ENCODE measurements around the gene WDR12. TPM values are rescaled to one million over a fixed set of nuclear protein-coding genes. Genes with fewer than 3 reads are reported as not detected.
A peak's percentile ranks its signal among the peaks of the same experiment; 100 is the strongest.
"Not testable (repeated sequence)": the region's sequence is repeated elsewhere in the genome, so short reads cannot be mapped to it uniquely, and the experiment has no call there.

The WDR12 gene
- total and polyA plus RNA-seq, 2 of the 13 experiments (the other 11 are each of a cell fraction or from before 2014, with no cell fraction given), result 94.4 to 216 TPM

DNA sequence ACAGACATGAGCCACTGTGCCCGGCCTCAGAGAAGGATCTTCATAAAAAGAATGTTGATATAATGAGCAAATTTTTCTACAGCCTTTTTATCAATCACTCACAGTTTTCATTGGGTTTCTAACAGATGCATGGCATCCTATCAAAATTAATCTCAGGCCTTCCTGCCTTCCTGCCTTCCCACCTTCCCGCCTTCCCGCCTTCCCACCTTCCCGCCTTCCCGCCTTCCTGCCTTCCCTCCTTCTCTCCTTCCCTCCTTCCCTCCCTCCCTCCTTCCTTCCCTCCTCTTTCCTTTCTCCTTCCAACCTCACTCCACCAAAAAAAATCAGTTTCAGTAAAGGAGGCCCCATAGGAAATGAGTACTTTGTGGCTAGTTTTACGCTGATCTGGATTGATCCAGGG, 49.1 kb upstream of the WDR12 start:
- in situ Hi-C loops (cut with HindIII; ENCODE audit: extremely low pct_ligation_motif_present, low pct_unique_long_range_greater_than_20kb) (no loop called here), intact Hi-C loops (cut with micrococcal nuclease; ENCODE audit: unreplicated experiment) (no loop called here)
- Histone ChIP-seq H4K20me1 (ENCODE audit: insufficient read depth, low read length) (no peaks in the 10 kb centered on the region), H3K9me3 (ENCODE audit: low read length) (no peaks in the 10 kb centered on the region), H3K4me2 (ENCODE audit: low read depth, low read length) (no peak overlapping the region), H3K79me2 (ENCODE audit: insufficient read depth, low read length) (no peaks in the 10 kb centered on the region), H3K9ac (ENCODE audit: insufficient read depth, low read depth, low read length) (no peak overlapping the region), H3K27me3 (ENCODE audit: control insufficient read depth in 1 of 2, insufficient read depth in 2 of 2, low read length in 2 of 2) (no peaks in the 10 kb centered on the region; a peak in 1 of 5 replicates), H3K27ac (ENCODE audit: extremely low read length, insufficient read depth, low read length) (no peak overlapping the region), H3K4me3 (replicated peaks in 1 of 3; ENCODE audit: insufficient read depth in 1 of 3, low read depth in 2 of 3, low read length in 3 of 3) (no peak overlapping the region), H2AFZ (ENCODE audit: low read length) (no peak overlapping the region), H3K4me1 (ENCODE audit: insufficient read depth, low read length) (no peaks in the 10 kb centered on the region), H3K36me3 (replicated peaks in 1 of 2; ENCODE audit: control insufficient read depth in 1 of 2, insufficient read depth in 2 of 2, low read length in 2 of 2) (no peaks in the 10 kb centered on the region)
- FAIRE-seq (no peak), ATAC-seq (no peak), DNase-seq (ENCODE audit: low spot score) (no peak)
- POLR2A ChIA-PET, result no interaction called here
- BruUV-seq (replicated peaks), result no TSS peak
- TF ChIP-seq SATB2 (CRISPR knock-in tag; IDR thresholded peaks at IDR 0.05), result no peak
- TF ChIP-seq PCBP1 (IDR thresholded peaks at IDR 0.05; ENCODE audit: borderline replicate concordance, low read depth, low read length), result 0 out of 2 replicates have a peak, but pooled peaks have one; percentile 35
- peak; percentile 27 for TF ChIP-seq HNRNPK (IDR thresholded peaks at IDR 0.05; ENCODE audit: low read depth, low read length, poor library complexity, severe bottlenecking)
- no peak for TF ChIP-seq ZNF709 (CRISPR knock-in tag; IDR thresholded peaks at IDR 0.05)
- 93% methylated on average over 6 of the region's 6 CpGs for WGBS (ENCODE audit: low lambda C conversion rate)
- CTCF ChIA-PET (ENCODE audit: low intra/inter-chr PET ratio, low total read pairs), result no interaction called here

DNA sequence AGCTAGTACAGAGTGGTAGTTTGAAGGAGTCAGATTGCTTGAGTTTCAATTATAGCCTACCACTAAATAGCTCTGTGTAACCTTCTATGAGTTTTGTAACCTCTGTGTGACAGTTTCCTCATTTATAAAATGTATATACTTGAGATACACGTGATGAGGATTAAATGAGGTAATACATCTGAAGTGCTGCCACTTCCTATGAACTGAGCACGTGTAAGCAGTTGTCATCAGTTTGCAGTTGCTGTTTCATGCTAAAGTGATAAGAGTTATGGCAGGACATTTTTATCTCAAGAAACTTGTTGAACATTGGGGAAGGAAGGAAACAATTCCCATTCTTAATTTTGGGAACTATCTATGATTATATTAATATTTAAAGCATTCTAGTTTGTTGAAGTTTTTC, 39.1 kb upstream of the WDR12 start:
- Histone ChIP-seq H3K4me3 (replicated peaks in 1 of 3; ENCODE audit: insufficient read depth in 1 of 3, low read depth in 2 of 3, low read length in 3 of 3) (no peak overlapping the region), H3K27me3 (ENCODE audit: control insufficient read depth in 1 of 2, insufficient read depth in 2 of 2, low read length in 2 of 2) (no peaks in the 10 kb centered on the region), H3K9ac (ENCODE audit: insufficient read depth, low read depth, low read length) (no peak overlapping the region), H4K20me1 (ENCODE audit: insufficient read depth, low read length) (no peaks in the 10 kb centered on the region), H3K4me1 (ENCODE audit: insufficient read depth, low read length) (no peaks in the 10 kb centered on the region), H3K9me3 (ENCODE audit: low read length) (peaks cover 11% of the 10 kb centered on the region), H2AFZ (ENCODE audit: low read length) (no peak overlapping the region), H3K36me3 (replicated peaks in 1 of 2; ENCODE audit: control insufficient read depth in 1 of 2, insufficient read depth in 2 of 2, low read length in 2 of 2) (no peaks in the 10 kb centered on the region), H3K27ac (ENCODE audit: extremely low read length, insufficient read depth, low read length) (no peak overlapping the region), H3K79me2 (ENCODE audit: insufficient read depth, low read length) (no peaks in the 10 kb centered on the region), H3K4me2 (ENCODE audit: low read depth, low read length) (no peak overlapping the region)
- BruUV-seq (replicated peaks), result no TSS peak
- in situ Hi-C loops (cut with HindIII; ENCODE audit: extremely low pct_ligation_motif_present, low pct_unique_long_range_greater_than_20kb), result no loop called here
- ATAC-seq (no peak), DNase-seq (ENCODE audit: low spot score) (no peak), FAIRE-seq (no peak)
- POLR2A ChIA-PET, result no interaction called here
- 70% methylated on average over 2 of the region's 2 CpGs for WGBS (ENCODE audit: low lambda C conversion rate)
- CTCF ChIA-PET (ENCODE audit: low intra/inter-chr PET ratio, low total read pairs), result no interaction called here
- intact Hi-C loops (cut with micrococcal nuclease; ENCODE audit: unreplicated experiment), result no loop called here
- TF ChIP-seq ZNF441 (CRISPR knock-in tag; IDR thresholded peaks at IDR 0.05; ENCODE audit: borderline replicate concordance) (no peak), ETV5 (CRISPR knock-in tag; IDR thresholded peaks at IDR 0.05; ENCODE audit: borderline replicate concordance) (no peak), ZNF296 (CRISPR knock-in tag; conservative IDR thresholded peaks at IDR 0.05) (no peak), ZBTB7B (CRISPR knock-in tag; IDR thresholded peaks at IDR 0.05) (no peak)

DNA sequence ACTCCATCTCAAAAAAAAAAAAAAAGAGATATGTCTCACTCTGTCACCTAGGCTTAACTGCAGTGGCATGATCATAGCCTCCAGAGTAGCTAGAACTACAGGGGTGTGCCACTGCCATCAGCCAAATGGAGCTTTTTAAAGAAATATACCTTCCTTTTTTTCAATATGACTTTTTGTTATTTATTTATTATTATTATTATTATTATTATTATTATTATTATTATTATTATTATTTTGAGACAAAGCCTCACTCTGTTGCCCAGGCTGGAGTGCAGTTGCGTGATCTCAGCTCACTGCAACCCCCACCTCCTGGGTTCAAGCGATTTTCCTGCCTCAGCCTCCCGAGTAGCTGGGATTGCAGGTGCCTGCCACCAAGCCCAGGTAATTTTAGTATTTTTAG, 37.9 kb upstream of the WDR12 start:
- H3K36me3 ChIP-seq (replicated peaks in 1 of 2; ENCODE audit: control insufficient read depth in 1 of 2, insufficient read depth in 2 of 2, low read length in 2 of 2); FAIRE-seq; intact Hi-C loops (cut with micrococcal nuclease; ENCODE audit: unreplicated experiment); H3K4me2 ChIP-seq (ENCODE audit: low read depth, low read length); H3K27me3 ChIP-seq (ENCODE audit: control insufficient read depth in 1 of 2, insufficient read depth in 2 of 2, low read length in 2 of 2); H3K4me3 ChIP-seq (replicated peaks in 1 of 3; ENCODE audit: insufficient read depth in 1 of 3, low read depth in 2 of 3, low read length in 3 of 3); CTCF ChIA-PET (ENCODE audit: low intra/inter-chr PET ratio, low total read pairs); H3K79me2 ChIP-seq (ENCODE audit: insufficient read depth, low read length); ATAC-seq; BruUV-seq (replicated peaks); H2AFZ ChIP-seq (ENCODE audit: low read length); H3K9ac ChIP-seq (ENCODE audit: insufficient read depth, low read depth, low read length); H4K20me1 ChIP-seq (ENCODE audit: insufficient read depth, low read length); DNase-seq (ENCODE audit: low spot score); POLR2A ChIA-PET; in situ Hi-C loops (cut with HindIII; ENCODE audit: extremely low pct_ligation_motif_present, low pct_unique_long_range_greater_than_20kb); H3K27ac ChIP-seq (ENCODE audit: extremely low read length, insufficient read depth, low read length); H3K4me1 ChIP-seq (ENCODE audit: insufficient read depth, low read length): not testable (repeated sequence)
- H3K9me3 ChIP-seq (ENCODE audit: low read length), result peaks cover 11% of the 10 kb centered on the region
- WGBS (ENCODE audit: low lambda C conversion rate), result 87% methylated on average over 3 of the region's 3 CpGs
